HEK293 (cell line): ENCODE data around the gene SPINK6.

ENCODE experiments used
- CTCF ChIA-PET: fragments of 350-600 bp; formaldehyde crosslinking; extraction: SDS; loops from one replicate; lab custom pipeline; 2021; ENCODE audit warnings: antibody characterized with exemption; lab: Yijun Ruan, JAX
- POLR2A ChIA-PET: fragments of 300-600 bp; formaldehyde crosslinking; extraction: SDS; loops from one replicate; lab custom pipeline; 2020; ENCODE audit warnings: antibody characterized with exemption, inconsistent platforms; lab: Yijun Ruan, JAX
- H3K27ac ChIP-seq: fragments of 200-500 bp; sonication (Bioruptor generic); 2 replicates; pipeline ENCODE4 v1.5.1; 2014; ENCODE audit warnings: low read depth, low read length, control low read depth, inconsistent platforms; ENCODE audit errors: extremely low read depth
- H3K36me3 ChIP-seq, 2 experiments: fragments of 200-500 bp in 1 of 2; sonication (Bioruptor generic) in 1 of 2; 1 replicate in 1 of 2; 2 replicates in 1 of 2; pipeline ENCODE4 v1.5.1; 2014 to 2017; ENCODE audit warnings: inconsistent platforms in 2 of 2, low read length in 2 of 2; ENCODE audit not compliant: control insufficient read depth in 2 of 2, insufficient read depth in 1 of 2
- H3K4me1 ChIP-seq: fragments of 200-500 bp; sonication (Bioruptor generic); 2 replicates; pipeline ENCODE4 v1.5.1; 2014; ENCODE audit warnings: mild to moderate bottlenecking, low read length, inconsistent platforms; ENCODE audit not compliant: control insufficient read depth, insufficient read depth
- H3K4me3 ChIP-seq: 2 replicates; pipeline ENCODE4 v1.5.1; 2011; ENCODE audit warnings: low read depth, mild to moderate bottlenecking, control low read depth, low read length, moderate library complexity
- H3K9me3 ChIP-seq: fragments of 200-500 bp; sonication (Bioruptor generic); 2 replicates; pipeline ENCODE4 v1.5.1; 2014; ENCODE audit warnings: low read depth, low read length, inconsistent platforms; ENCODE audit not compliant: control insufficient read depth, insufficient read depth
- MEIS1 ChIP-seq: sonication (generic); formaldehyde crosslinking; IDR thresholded peaks from 2 replicates; pipeline ENCODE4 v1.8.1; 2022; ENCODE audit warnings: missing genetic modification reagents, mild to moderate bottlenecking, borderline replicate concordance
- OSR2 ChIP-seq: fragments of 450-650 bp; formaldehyde crosslinking; IDR thresholded peaks from 2 replicates; pipeline ENCODE4 v1.5.1; 2016; ENCODE audit warnings: missing biosample characterization, missing genetic modification characterization
- SCRT1 ChIP-seq: fragments of 450-650 bp; formaldehyde crosslinking; IDR thresholded peaks from 2 replicates; pipeline ENCODE4 v1.5.1; 2016; ENCODE audit warnings: missing biosample characterization, missing genetic modification characterization, borderline replicate concordance
- YY2 ChIP-seq: fragments of 450-650 bp; formaldehyde crosslinking; IDR thresholded peaks from 2 replicates; pipeline ENCODE4 v1.5.1; 2016; ENCODE audit warnings: missing biosample characterization, missing genetic modification characterization
- ZBTB17 ChIP-seq: fragments of 450-650 bp; formaldehyde crosslinking; IDR thresholded peaks from 2 replicates; pipeline ENCODE4 v1.5.1; 2016; ENCODE audit warnings: missing biosample characterization, missing genetic modification characterization
- ZNF10 ChIP-seq: fragments of 450-650 bp; formaldehyde crosslinking; IDR thresholded peaks from 2 replicates; pipeline ENCODE4 v1.5.1; 2017; ENCODE audit warnings: missing biosample characterization, missing genetic modification characterization
- ZNF140 ChIP-seq: fragments of 450-650 bp; formaldehyde crosslinking; IDR thresholded peaks from 2 replicates; pipeline ENCODE4 v1.5.1; 2016; ENCODE audit warnings: missing biosample characterization, missing genetic modification characterization
- ZNF157 ChIP-seq: fragments of 450-650 bp; formaldehyde crosslinking; IDR thresholded peaks from 2 replicates; pipeline ENCODE4 v1.5.1; 2016; ENCODE audit warnings: missing biosample characterization, missing genetic modification characterization
- ZNF2 ChIP-seq: fragments of 450-650 bp; formaldehyde crosslinking; IDR thresholded peaks from 2 replicates; pipeline ENCODE4 v1.5.1; 2016; ENCODE audit warnings: missing biosample characterization, missing genetic modification characterization
- ZNF350 ChIP-seq: fragments of 450-650 bp; formaldehyde crosslinking; IDR thresholded peaks from 2 replicates; pipeline ENCODE4 v1.5.0; 2017; ENCODE audit warnings: missing biosample characterization, mild to moderate bottlenecking, missing genetic modification characterization
- ZNF473 ChIP-seq: fragments of 450-650 bp; formaldehyde crosslinking; IDR thresholded peaks from 2 replicates; pipeline ENCODE4 v1.5.1; 2017; ENCODE audit warnings: missing biosample characterization, missing genetic modification characterization
- ZNF48 ChIP-seq: fragments of 450-650 bp; formaldehyde crosslinking; IDR thresholded peaks from 2 replicates; pipeline ENCODE4 v1.5.1; 2016; ENCODE audit warnings: missing biosample characterization, missing genetic modification characterization
- ZNF518A ChIP-seq: fragments of 450-650 bp; formaldehyde crosslinking; conservative IDR thresholded peaks from 2 replicates; pipeline ENCODE4 v1.5.1; 2016; ENCODE audit warnings: low read depth, missing biosample characterization, missing genetic modification characterization
- ZNF621 ChIP-seq: fragments of 450-650 bp; formaldehyde crosslinking; IDR thresholded peaks from 2 replicates; pipeline ENCODE4 v1.5.1; 2017; ENCODE audit warnings: missing biosample characterization, missing genetic modification characterization
- ZNF658 ChIP-seq: fragments of 450-650 bp; formaldehyde crosslinking; IDR thresholded peaks from 2 replicates; pipeline ENCODE4; 2016; ENCODE audit warnings: missing biosample characterization, missing genetic modification characterization
- ZNF704 ChIP-seq: fragments of 450-650 bp; formaldehyde crosslinking; IDR thresholded peaks from 2 replicates; pipeline ENCODE4 v1.5.1; 2016; ENCODE audit warnings: missing biosample characterization, missing genetic modification characterization
- ZNF747 ChIP-seq: fragments of 450-650 bp; formaldehyde crosslinking; IDR thresholded peaks from 2 replicates; pipeline ENCODE4 v1.5.1; 2016; ENCODE audit warnings: missing biosample characterization, missing genetic modification characterization
- ZNF791 ChIP-seq: fragments of 450-650 bp; formaldehyde crosslinking; IDR thresholded peaks from 2 replicates; pipeline ENCODE4 v1.5.1; 2016; ENCODE audit warnings: missing biosample characterization, missing genetic modification characterization

SPINK6 gene

GRCh38 chr5:148162038-148162437 is 40.8 kb upstream of the SPINK6 start (continued):
- no peak for TF ChIP-seq SCRT1
- TF ChIP-seq OSR2 (tag by site-specific recombination): no peak
- no peak for TF ChIP-seq ZBTB17 (tag by site-specific recombination)

GRCh38 chr5:148163345-148163744 is 39.5 kb upstream of the SPINK6 start:
- Histone ChIP-seq H3K27ac (no peak overlapping the region), H3K4me3 (no peak overlapping the region), H3K4me1 (no peaks in the 10 kb centered on the region), H3K9me3 (no peaks in the 10 kb centered on the region), H3K36me3 (no peaks in the 10 kb centered on the region)
- ChIA-PET POLR2A (no interaction called here), CTCF (no interaction called here)
- TF ChIP-seq ZNF658: no peak

- no peak for TF ChIP-seq ZNF140 (tag by site-specific recombination)
- no peak for TF ChIP-seq ZNF48 (tag by site-specific recombination)
- TF ChIP-seq ZNF10 (tag by site-specific recombination): no peak
- TF ChIP-seq YY2 (tag by site-specific recombination): no peak
- no peak for TF ChIP-seq ZNF791 (tag by site-specific recombination)
- TF ChIP-seq ZNF704 (tag by site-specific recombination): no peak
- TF ChIP-seq ZNF157 (tag by site-specific recombination): no peak
- Histone ChIP-seq H3K36me3 (no peaks in the 10 kb centered on the region), H3K27ac (no peak overlapping the region), H3K4me1 (no peaks in the 10 kb centered on the region), H3K4me3 (no peak overlapping the region), H3K9me3 (no peaks in the 10 kb centered on the region)
- ChIA-PET CTCF (interaction anchor here (2.5 kb wide), 1 partner anchor 13 kb away, joined by 12 read pairs; no protein-coding TSS in a partner anchor), POLR2A (no interaction called here)
Measured at GRCh38 chr5:148166550-148167283, 36.1 kb upstream of the SPINK6 start.

- H3K27ac ChIP-seq: no peak within 1 kb of the TSS
- TF ChIP-seq ZNF2 (tag by site-specific recombination) (no peak), ZNF350 (tag by site-specific recombination) (no peak), ZNF518A (tag by site-specific recombination) (no peak), ZNF621 (tag by site-specific recombination) (no peak), ZNF473 (no peak), MEIS1 (CRISPR knock-in tag) (no peak), ZNF140 (tag by site-specific recombination) (no peak), ZNF747 (tag by site-specific recombination) (no peak)
- H3K4me1 ChIP-seq: no peaks in the 10 kb centered on the region
- no peak within 1 kb of the TSS for H3K4me3 ChIP-seq
- ChIA-PET POLR2A (no interaction called here), CTCF (interaction anchor here (1.2 kb wide), 1 partner anchor 207 kb away, joined by 8 read pairs; no protein-coding TSS in a partner anchor)
- H3K36me3 ChIP-seq: no peaks in the 10 kb centered on the region
- no peaks in the 10 kb centered on the region for H3K9me3 ChIP-seq
Measured at GRCh38 chr5:148168246-148168645, 34.6 kb upstream of the SPINK6 start, which contains the start of gene SPINK14. SPINK14 (plus strand) TSS chr5:148168546; CDS start chr5:148169733, 1,187 bp downstream.
